Measurements from ENCODE around the gene TMED7. TPM values are rescaled to one million over a fixed set of nuclear protein-coding genes. Genes with fewer than 3 reads are reported as not detected.
A peak's percentile ranks its signal among the peaks of the same experiment; 100 is the strongest.

Gene TMED7
- total and polyA plus RNA-seq, 3 donors from 2014 or later = 43.6 to 119 (median 89.3) TPM

DNA sequence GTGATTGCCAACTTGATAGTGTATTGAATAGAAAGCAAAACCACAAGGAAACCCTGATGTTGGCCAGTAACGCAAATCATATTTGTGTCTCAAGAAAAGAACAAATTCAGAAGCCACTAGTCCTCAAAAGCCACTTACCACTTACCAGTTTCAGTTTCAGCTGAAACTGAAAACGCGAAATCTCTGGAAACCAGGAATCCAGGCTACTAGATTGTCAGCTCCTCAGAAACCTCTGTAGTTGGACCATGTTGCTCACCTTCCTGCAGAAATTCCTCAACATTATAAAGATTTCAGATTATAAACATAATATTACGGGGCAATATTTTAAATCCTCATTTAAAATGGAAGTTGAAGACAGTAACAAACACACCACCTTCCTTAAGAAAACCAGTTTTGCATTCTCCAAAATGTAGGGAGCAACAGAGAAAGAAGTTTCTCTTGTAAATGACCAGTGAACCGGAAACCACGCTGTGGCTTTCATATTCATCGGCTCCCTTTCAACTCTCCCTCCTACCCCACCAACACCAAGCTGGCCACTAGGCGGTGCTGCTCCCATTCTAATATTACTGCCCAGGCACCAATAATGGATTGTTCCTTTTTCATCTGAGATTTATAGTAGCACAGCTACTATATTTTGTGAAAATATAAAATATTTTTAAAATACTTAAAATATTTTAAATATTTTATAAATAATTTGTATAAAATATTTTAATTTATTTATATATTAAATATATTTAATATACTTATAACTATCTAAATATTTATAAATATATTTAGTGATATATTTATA is 8.7 kb upstream of the TMED7 start:
- Histone ChIP-seq H3K9me3 (no peaks in the 10 kb centered on the region), H3K27ac (peak overlapping the region; percentile 18 to 53), H3K27me3 (no peaks in the 10 kb centered on the region), H3K4me1 (no peaks in the 10 kb centered on the region), H3K4me3 (peak overlapping the region in 1 of 2 donors; percentile 20), H3K36me3 (ENCODE audit: low read depth, missing control alignments) (no peaks in the 10 kb centered on the region)
- DNase-seq = peak; percentile 95
- WGBS, 2 donors = 8 to 14% methylated on average over 8 of the region's 8 CpGs
- TF ChIP-seq, protein P1, sequence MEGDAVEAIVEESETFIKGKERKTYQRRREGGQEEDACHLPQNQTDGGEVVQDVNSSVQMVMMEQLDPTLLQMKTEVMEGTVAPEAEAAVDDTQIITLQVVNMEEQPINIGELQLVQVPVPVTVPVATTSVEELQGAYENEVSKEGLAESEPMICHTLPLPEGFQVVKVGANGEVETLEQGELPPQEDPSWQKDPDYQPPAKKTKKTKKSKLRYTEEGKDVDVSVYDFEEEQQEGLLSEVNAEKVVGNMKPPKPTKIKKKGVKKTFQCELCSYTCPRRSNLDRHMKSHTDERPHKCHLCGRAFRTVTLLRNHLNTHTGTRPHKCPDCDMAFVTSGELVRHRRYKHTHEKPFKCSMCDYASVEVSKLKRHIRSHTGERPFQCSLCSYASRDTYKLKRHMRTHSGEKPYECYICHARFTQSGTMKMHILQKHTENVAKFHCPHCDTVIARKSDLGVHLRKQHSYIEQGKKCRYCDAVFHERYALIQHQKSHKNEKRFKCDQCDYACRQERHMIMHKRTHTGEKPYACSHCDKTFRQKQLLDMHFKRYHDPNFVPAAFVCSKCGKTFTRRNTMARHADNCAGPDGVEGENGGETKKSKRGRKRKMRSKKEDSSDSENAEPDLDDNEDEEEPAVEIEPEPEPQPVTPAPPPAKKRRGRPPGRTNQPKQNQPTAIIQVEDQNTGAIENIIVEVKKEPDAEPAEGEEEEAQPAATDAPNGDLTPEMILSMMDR (IDR thresholded peaks at IDR 0.05) = peak; percentile 85 to 92 (median 85)
- no peak for TF ChIP-seq POLR2A (IDR thresholded peaks at IDR 0.05)
- intact Hi-C loops (cut with DNase I; ENCODE audit: low total_unique reads) = no loop called here

DNA sequence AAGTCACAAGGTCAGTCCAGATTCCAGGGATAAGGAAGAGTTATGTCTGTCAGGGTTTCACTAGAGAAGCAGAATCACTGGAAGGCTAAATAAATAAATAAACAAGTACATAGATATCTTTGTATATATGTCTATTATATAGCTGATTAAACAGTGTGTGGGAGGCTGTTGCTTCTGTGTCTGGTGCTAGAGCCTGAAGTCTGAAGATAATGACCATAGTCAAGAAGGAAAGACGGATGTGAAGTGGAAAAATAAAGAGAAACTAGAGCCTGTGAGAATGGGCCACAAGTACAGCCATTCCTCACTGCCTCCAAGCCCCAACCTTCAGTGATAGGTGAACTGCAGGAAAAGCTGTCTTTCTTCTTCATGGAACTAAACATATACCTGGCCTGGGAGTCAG is 4.1 kb upstream of the TMED7 start:
- no peaks in the 10 kb centered on the region for H3K9me3 ChIP-seq
- no peaks in the 10 kb centered on the region for H3K27me3 ChIP-seq
- TF ChIP-seq, protein P1 (IDR thresholded peaks at IDR 0.05) = no peak
- no peak for TF ChIP-seq POLR2A (IDR thresholded peaks at IDR 0.05)
- DNase-seq = no peak
- no peaks in the 10 kb centered on the region for H3K36me3 ChIP-seq (ENCODE audit: low read depth, missing control alignments)
- H3K4me1 ChIP-seq = peaks cover 1% of the 10 kb centered on the region
- H3K4me3 ChIP-seq = no peak overlapping the region
- WGBS, 2 donors = 85 to 93% methylated on average over 1 of the region's 1 CpG
- intact Hi-C loops (cut with DNase I; ENCODE audit: low total_unique reads) = no loop called here
- H3K27ac ChIP-seq = no peak overlapping the region

DNA sequence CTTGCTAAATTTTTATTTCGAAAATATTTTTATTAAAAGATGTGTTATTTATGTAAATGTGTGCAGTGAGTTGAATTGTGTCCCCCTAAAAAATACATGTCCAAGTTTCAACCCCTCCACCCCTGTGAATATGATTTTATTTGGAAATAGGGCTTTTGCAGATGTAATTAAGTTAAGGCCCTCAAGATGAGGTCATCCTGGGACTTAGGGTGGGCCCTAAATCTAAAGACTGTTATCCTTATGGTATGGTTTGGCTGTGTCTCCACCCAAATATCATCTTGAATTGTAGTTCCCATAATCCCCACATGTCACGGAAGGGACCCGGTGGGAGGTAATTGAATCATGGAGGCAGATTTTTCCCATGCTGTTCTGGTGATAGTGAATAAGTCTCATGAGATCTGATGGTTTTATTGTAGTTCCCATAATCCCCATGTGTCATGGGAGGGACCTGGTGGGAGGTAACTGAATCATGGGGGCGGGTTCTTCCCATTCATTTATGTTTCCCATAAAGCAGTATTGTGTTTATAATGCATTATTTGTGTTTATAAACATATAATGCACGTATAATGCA is 1.5 kb upstream of the TMED7 start:
- Histone ChIP-seq H3K9me3 (no peaks in the 10 kb centered on the region), H3K36me3 (ENCODE audit: low read depth, missing control alignments) (no peaks in the 10 kb centered on the region), H3K27ac (no peak overlapping the region), H3K4me3 (no peak overlapping the region), H3K27me3 (no peaks in the 10 kb centered on the region), H3K4me1 (peaks cover 25% of the 10 kb centered on the region)
- DNase-seq = no peak
- WGBS, 2 donors = 75 to 78% methylated on average over 5 of the region's 5 CpGs
- intact Hi-C loops (cut with DNase I; ENCODE audit: low total_unique reads) = no loop called here
- TF ChIP-seq, protein P1 (IDR thresholded peaks at IDR 0.05) = no peak
- TF ChIP-seq POLR2A (IDR thresholded peaks at IDR 0.05) = no peak

DNA sequence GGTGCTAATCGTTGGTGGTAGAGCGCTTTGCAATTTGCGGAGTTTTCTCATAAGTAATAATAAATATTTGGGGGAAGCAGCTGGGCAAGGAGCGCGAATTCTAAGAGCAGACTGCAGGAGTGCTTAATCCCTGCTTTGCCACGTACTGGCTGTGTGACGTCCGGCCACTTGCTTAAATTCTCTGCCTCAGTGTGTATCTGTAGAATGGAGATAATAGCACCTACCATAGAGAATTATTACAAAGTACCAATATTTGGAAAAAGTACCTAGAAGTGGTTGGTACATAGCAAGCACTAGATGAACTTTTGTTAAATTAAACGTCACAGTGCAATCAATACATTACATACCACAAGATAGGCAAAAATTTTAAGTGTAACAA is 598 bp upstream of the TMED7 start:
- Histone ChIP-seq H3K36me3 (ENCODE audit: low read depth, missing control alignments) (no peaks in the 10 kb centered on the region), H3K27ac (peak overlapping the region; percentile 71 to 96), H3K27me3 (no peaks in the 10 kb centered on the region), H3K9me3 (no peaks in the 10 kb centered on the region), H3K4me3 (peak overlapping the region; percentile 90 to 99), H3K4me1 (peaks cover 25% of the 10 kb centered on the region)
- WGBS, 2 donors = 1% methylated on average over 9 of the region's 9 CpGs
- no peak for DNase-seq
- TF ChIP-seq, protein P1 (IDR thresholded peaks at IDR 0.05) = no peak
- TF ChIP-seq POLR2A (IDR thresholded peaks at IDR 0.05) = no peak
- intact Hi-C loops (cut with DNase I; ENCODE audit: low total_unique reads) = no loop called here

Data from testis (tissue), 3 donors.